ENCODE results near the gene CHRNB1.

DNA sequence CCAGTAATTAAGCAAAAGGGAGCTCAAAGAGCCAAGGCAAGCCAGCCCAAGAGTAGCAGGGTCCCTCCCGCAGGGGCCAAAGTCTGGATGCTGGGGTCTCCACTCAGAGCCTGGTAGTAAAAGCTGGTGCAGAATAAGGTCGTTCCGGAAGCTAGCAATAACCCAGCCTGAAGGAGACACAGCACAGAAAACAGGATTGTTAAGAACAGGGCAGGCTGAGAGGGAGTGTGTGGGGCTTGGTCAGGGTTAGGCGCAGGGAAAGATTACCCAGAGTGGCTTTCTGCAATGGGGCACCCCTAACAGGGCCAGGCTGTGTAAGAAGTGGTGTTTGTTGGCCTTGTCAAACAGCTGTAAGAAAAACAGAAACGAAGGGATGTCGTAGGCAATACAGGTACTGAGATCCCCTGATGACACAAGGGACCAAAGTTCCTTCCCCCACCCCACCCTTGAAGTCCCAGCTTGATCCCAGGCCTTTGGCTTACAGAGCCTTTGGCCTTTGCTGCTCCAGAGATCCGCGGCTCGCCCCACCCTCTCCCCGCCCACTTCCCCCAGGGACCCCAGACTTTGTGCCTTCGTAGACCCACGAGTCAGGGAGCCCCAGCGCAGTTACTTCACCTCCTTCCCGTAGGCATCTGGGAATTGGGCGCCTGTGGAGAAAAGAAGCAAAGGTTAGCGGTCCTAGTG, 41.7 kb upstream of the CHRNB1 start:
- TF ChIP-seq POLR2AphosphoS5 (IDR thresholded peaks at IDR 0.05) (no peak), CTCF (IDR thresholded peaks at IDR 0.05 in 8 of 11, conservative IDR thresholded peaks at IDR 0.05 in 3 of 11) (no peak)

Measured in spleen (tissue), 7 donors.